K562 (cell line): ENCODE data around the gene ZNF493. TPM values are rescaled to one million over a fixed set of nuclear protein-coding genes. Genes with fewer than 3 reads are reported as not detected.
A peak's percentile ranks its signal among the peaks of the same experiment; 100 is the strongest.

ENCODE experiments used
- ATAC-seq: fragments of 200-7000 bp; cut with Tn5 transposase; 3 replicates; pipeline ENCODE4 v1.9.1; 2020; ENCODE audit warnings: moderate library complexity
- Bru-seq: library from RNA; stranded (reverse); fragments of 400-500 nt; gene quantifications from one replicate; lab custom pipeline; 2021; lab: Mats Ljungman, UMichigan
- BruChase-seq, 2 experiments: library from RNA; stranded (reverse); fragments of 400-500 nt; gene quantifications; one replicate each; lab custom pipeline; 2021; lab: Mats Ljungman, UMichigan
- BruUV-seq: library from RNA; stranded (reverse); fragments of 400-500 nt; replicated peaks from 2 replicates; lab custom pipeline; 2021; lab: Mats Ljungman, UMichigan
- CTCF ChIA-PET: fragments of 300-600 bp; formaldehyde crosslinking; extraction: SDS; loops from one replicate; lab custom pipeline; 2021; ENCODE audit warnings: low intra/inter-chr PET ratio; lab: Yijun Ruan, JAX
- POLR2A ChIA-PET: fragments of 300-600, 350-650 bp; sonication (Branson Sonifier 250); formaldehyde crosslinking; extraction: SDS; loops from one replicate; lab custom pipeline; 2021; ENCODE audit warnings: antibody characterized with exemption, inconsistent platforms; lab: Yijun Ruan, JAX
- DNase-seq, 4 experiments: peaks; one replicate each; pipeline versions ENCODE4 v3.0.0 to v3.0.0-alpha.2; 2011 to 2018; ENCODE audit warnings: low spot score in 3 of 4, mixed read lengths in 3 of 4; ENCODE audit errors: extremely low read depth in 1 of 4
- FAIRE-seq: peaks from 2 replicates; lab custom pipeline; 2011; peaks lifted over from hg19 to GRCh38; lab: Jason Lieb, UNC
- H2AFZ ChIP-seq: 2 replicates; pipeline ENCODE4 v1.6.0; 2011; ENCODE audit warnings: low read depth, low read length, control low read depth, inconsistent platforms
- H3K27ac ChIP-seq: fragments of 200-600 bp; 3 replicates; pipeline ENCODE4 v1.8.0; 2011; ENCODE audit warnings: low read depth, mild to moderate bottlenecking, control low read depth, inconsistent platforms, low read length, moderate library complexity, mixed read lengths; ENCODE audit errors: extremely low read depth
- H3K27me3 ChIP-seq, 2 experiments: fragments of 300-600 bp in 1 of 2; 2 replicates in 1 of 2; 3 replicates in 1 of 2; pipeline versions ENCODE4 v1.6.0 to v1.8.0; 2011; ENCODE audit warnings: inconsistent platforms in 2 of 2, low read length in 2 of 2, mild to moderate bottlenecking in 1 of 2, mixed read lengths in 1 of 2, moderate library complexity in 1 of 2; ENCODE audit not compliant: control insufficient read depth in 2 of 2, insufficient read depth in 2 of 2
- H3K36me3 ChIP-seq: fragments of 300-600 bp; 3 replicates; pipeline ENCODE4 v1.8.0; 2011; ENCODE audit warnings: mild to moderate bottlenecking, low read length, inconsistent platforms; ENCODE audit not compliant: control insufficient read depth, insufficient read depth
- H3K4me1 ChIP-seq, 2 experiments: fragments of 200-600 bp in 1 of 2; replicated peaks in 1 of 2; 2 replicates in 1 of 2; 3 replicates in 1 of 2; pipeline versions ENCODE4 v1.5.1 to v1.8.0; 2011; ENCODE audit warnings: inconsistent platforms in 2 of 2, low read length in 2 of 2, mild to moderate bottlenecking in 1 of 2, mixed read lengths in 1 of 2, moderate library complexity in 1 of 2; ENCODE audit not compliant: control insufficient read depth in 2 of 2, insufficient read depth in 2 of 2
- H3K4me2 ChIP-seq: 2 replicates; pipeline ENCODE4 v1.6.1; 2011; ENCODE audit warnings: low read length, control low read depth, inconsistent platforms, mixed read lengths; ENCODE audit not compliant: insufficient read depth
- H3K4me3 ChIP-seq: fragments of 200-600 bp; sonication (generic), shearing (Covaris generic); 2 replicates; pipeline ENCODE4 v1.5.1; 2016; ENCODE audit warnings: control low read depth, inconsistent platforms
- H3K79me2 ChIP-seq: fragments of 200-600 bp; 3 replicates; pipeline ENCODE4 v1.8.0; 2011; ENCODE audit warnings: low read length, inconsistent platforms; ENCODE audit not compliant: control insufficient read depth, insufficient read depth
- H3K9ac ChIP-seq, 2 experiments: 2 replicates each; pipeline versions ENCODE4 v1.6.0 to v1.6.1; 2011; ENCODE audit warnings: low read depth in 2 of 2, low read length in 2 of 2, control low read depth in 1 of 2, inconsistent platforms in 1 of 2, mild to moderate bottlenecking in 1 of 2, mixed read lengths in 1 of 2; ENCODE audit not compliant: insufficient read depth in 1 of 2
- H3K9me1 ChIP-seq: one replicate; pipeline ENCODE4 v1.6.0; 2011; ENCODE audit warnings: inconsistent platforms, mild to moderate bottlenecking, low read length, moderate library complexity; ENCODE audit not compliant: control insufficient read depth, insufficient read depth
- H3K9me3 ChIP-seq: replicated peaks from 2 replicates; pipeline ENCODE4 v1.5.1; 2011; ENCODE audit warnings: low read depth, low read length, inconsistent platforms; ENCODE audit not compliant: control insufficient read depth, insufficient read depth
- H4K20me1 ChIP-seq: replicated peaks from 2 replicates; pipeline ENCODE4 v1.6.1; 2011; ENCODE audit warnings: low read length, inconsistent platforms, mixed read lengths; ENCODE audit not compliant: control insufficient read depth, insufficient read depth
- CC2D1A ChIP-seq: fragments of 450-650 bp; IDR thresholded peaks from 2 replicates; pipeline ENCODE4 v1.6.1; 2017; ENCODE audit warnings: mild to moderate bottlenecking
- ELF1 ChIP-seq: fragments of 200-800 bp; sonication (Bioruptor generic); IDR thresholded peaks from 2 replicates; pipeline ENCODE4 v1.6.1; 2016; ENCODE audit warnings: missing genetic modification characterization, missing compliant biosample characterization
- EP400 ChIP-seq: fragments of 450-650 bp; IDR thresholded peaks from 2 replicates; pipeline ENCODE4 v1.6.1; 2017; ENCODE audit warnings: antibody characterized with exemption, mild to moderate bottlenecking, moderate library complexity
- GABPA ChIP-seq: fragments of 200-800 bp; sonication (Bioruptor generic); conservative IDR thresholded peaks from 2 replicates; pipeline ENCODE4 v1.6.1; 2016; ENCODE audit warnings: low read depth, missing genetic modification characterization, missing compliant biosample characterization
- KDM2B ChIP-seq: fragments of 250-450 bp; sonication (Bioruptor Pico); IDR thresholded peaks from 2 replicates; pipeline ENCODE4 v1.8.0; 2021; ENCODE audit warnings: mild to moderate bottlenecking, moderate library complexity
- KDM5B ChIP-seq: fragments of 200-600 bp; sonication (generic); IDR thresholded peaks from 2 replicates; pipeline ENCODE4 v1.6.1; 2012; ENCODE audit warnings: low read depth, mild to moderate bottlenecking, moderate library complexity, low read length, control low read depth, inconsistent platforms; ENCODE audit not compliant: insufficient replicate concordance
- NFYB ChIP-seq: IDR thresholded peaks from 2 replicates; pipeline ENCODE4 v1.6.1; 2011; ENCODE audit warnings: mild to moderate bottlenecking, moderate library complexity; ENCODE audit not compliant: insufficient read length; ENCODE audit errors: extremely low read depth
- NR2F6 ChIP-seq: fragments of 450-650 bp; formaldehyde crosslinking; IDR thresholded peaks from 2 replicates; pipeline ENCODE4 v1.4.0; 2020; ENCODE audit warnings: mild to moderate bottlenecking
- PHF20 ChIP-seq: fragments of 450-650 bp; IDR thresholded peaks from 2 replicates; pipeline ENCODE4 v1.6.1; 2018; ENCODE audit not compliant: partially characterized antibody
- PHF8 ChIP-seq: fragments of 200-600 bp; sonication (generic); IDR thresholded peaks from 2 replicates; pipeline ENCODE4 v1.6.1; 2012; ENCODE audit warnings: mixed run types, mild to moderate bottlenecking, inconsistent platforms, low read length, moderate library complexity, borderline replicate concordance
- POLR2B ChIP-seq: fragments of 450-650 bp; IDR thresholded peaks from 2 replicates; pipeline ENCODE4 v1.6.1; 2018; ENCODE audit warnings: low read depth; ENCODE audit not compliant: partially characterized antibody
- SRF ChIP-seq, 2 experiments: fragments of 250-450, 450-650 bp in 1 of 2; sonication (Bioruptor Pico) in 1 of 2; sonication (generic) in 1 of 2; formaldehyde crosslinking; IDR thresholded peaks; 2 replicates each; pipeline versions ENCODE4 v1.5.0 to v1.5.1; 2020 to 2022; ENCODE audit warnings: mild to moderate bottlenecking in 1 of 2, missing genetic modification reagents in 1 of 2
- ZNF12 ChIP-seq: sonication (generic); formaldehyde crosslinking; IDR thresholded peaks from 2 replicates; pipeline ENCODE4 v1.4.0; 2020; ENCODE audit warnings: mild to moderate bottlenecking, missing genetic modification reagents
- WGBS: fragments of 100-300 bp; shearing (Covaris generic); methylation state at CpG from one replicate; pipeline ENCODE4 v1.1.6; 2016; ENCODE audit warnings: low coverage, mixed read lengths; ENCODE audit not compliant: insufficient coverage; ENCODE audit errors: missing lambda C conversion rate; 5-methylcytosine and 5-hydroxymethylcytosine counted together
- in situ Hi-C: fragments of 300-500 bp; cut with MboI; formaldehyde crosslinking; loops from 4 replicates; pipeline ENCODE4 v1.15.0; 2018; ENCODE audit warnings: inconsistent platforms, mixed read lengths
- intact Hi-C: fragments of 100-400 bp; cut with micrococcal nuclease; formaldehyde crosslinking; loops from 2 replicates; pipeline ENCODE4 v1.14.2; 2022
- long read RNA-seq, 3 experiments: library from polyadenylated mRNA in 2 of 3; library from RNA in 1 of 3; unstranded in 2 of 3; stranded (forward) in 1 of 3; transcript quantifications; one replicate each; pipeline ENCODE4 v2.0.0, GENCODE V29; 2019 to 2022
- polyA minus RNA-seq, 3 experiments: library from RNA; depleted of rRNA, polyadenylated mRNA; stranded (reverse); fragments of >200 nt; gene quantifications; 2 replicates each; pipeline ENCODE4 v1.2.3, GENCODE V29; 2011
- polyA plus RNA-seq, 8 experiments: library from polyadenylated mRNA; depleted of rRNA in 4 of 8; stranded (reverse) in 5 of 8; unstranded in 3 of 8; fragments of >200 nt; fragmentation: Nextera tagmentation in 2 of 8; fragmentation: Illumina TruSeq in 1 of 8; extraction: Ambion mirVana in 2 of 8; extraction: Trizol in 1 of 8; gene quantifications; 2 replicates each; pipeline versions ENCODE4 v1.2.1 to v1.2.3, GENCODE V29; 2011 to 2014; ENCODE audit warnings: inconsistent platforms in 1 of 8, missing spikeins in 1 of 8
- total RNA-seq, 7 experiments: library from RNA; depleted of rRNA in 6 of 7; stranded (reverse); fragments of >200 nt in 6 of 7; fragmentation: Illumina TruSeq in 2 of 7; extraction: Trizol in 2 of 7; gene quantifications; 2 replicates each; pipeline versions ENCODE4 v1.2.1 to v1.2.3, GENCODE V29; 2011 to 2021; ENCODE audit warnings: low replicate concordance in 1 of 7
- TF ChIP-seq, protein P1 (sequence below): fragments of 450-650 bp; IDR thresholded peaks from 2 replicates; pipeline ENCODE4 v1.6.1; 2016; ENCODE audit warnings: borderline replicate concordance

ZNF493 gene
- total RNA-seq (2011; cell fraction: chromatin; rRNA removed; ENCODE audit: low replicate concordance), result 80.5 and 126 TPM in 2 replicates
- total RNA-seq (2011; cell fraction: nucleolus; rRNA removed), result 71.0 and 73.8 TPM in 2 replicates
- total RNA-seq (2011; cell fraction: nucleoplasm; rRNA removed), result 120 and 171 TPM in 2 replicates
- total RNA-seq (2014; rRNA removed), result 12.6 and 13.1 TPM in 2 replicates
- total RNA-seq (2014; rRNA removed; fragmentation: Illumina TruSeq; extraction: Trizol), result 18.6 and 19.6 TPM in 2 replicates
- total RNA-seq (2015; rRNA removed; fragmentation: Illumina TruSeq; extraction: Trizol), result 14.6 and 16.1 TPM in 2 replicates
- 11.7 and 12.2 TPM in 2 replicates for total RNA-seq (2021)
- polyA plus RNA-seq (2011; rRNA removed), result 15.3 and 18.2 TPM in 2 replicates
- 3.2 and 7.6 TPM in 2 replicates for polyA plus RNA-seq (2011; cell fraction: cytosol; rRNA removed)
- polyA plus RNA-seq (2011; cell fraction: nucleus; rRNA removed), result 31.7 and 41.1 TPM in 2 replicates
- 4.5 and 12.3 TPM in 2 replicates for polyA plus RNA-seq (2012)
- polyA plus RNA-seq (2014; fragmentation: Illumina TruSeq; extraction: Trizol), result 9.1 and 11.9 TPM in 2 replicates
- 1 to 10 TPM; 5.0 to 5.7 TPM for polyA plus RNA-seq (2014; fragmentation: Nextera tagmentation; extraction: Ambion mirVana)
- polyA plus RNA-seq (2014; rRNA removed), result 9.9 and 10.9 TPM in 2 replicates
- 38.8 and 61.1 TPM in 2 replicates for polyA minus RNA-seq (2011; rRNA and poly(A)+ RNA removed)
- polyA minus RNA-seq (2011; cell fraction: cytosol; rRNA and poly(A)+ RNA removed), result 5.6 and 13.0 TPM in 2 replicates
- polyA minus RNA-seq (2011; cell fraction: nucleus; rRNA and poly(A)+ RNA removed), result 60.0 and 109 TPM in 2 replicates
- Bru-seq, nascent RNA, result percentile 82 among the genes with signal in this experiment
- BruChase-seq, experiment 1, labeled RNA remaining after a 2-hour chase, result percentile 90 among the genes with signal in this experiment
- BruChase-seq, experiment 2, labeled RNA remaining after a 6-hour chase, result percentile 87 among the genes with signal in this experiment
- long read RNA-seq, experiment 1, full-length matches to known transcripts, result 2 of 4 reads
- long read RNA-seq, experiment 1, partial matches to known transcripts, result 0 of 4 reads
- long read RNA-seq, experiment 1, other reads (novel, unspliced or antisense), result 2 of 4 reads
- long read RNA-seq, experiment 2, partial matches to known transcripts, result 0 of 1 reads
- long read RNA-seq, experiment 2, other reads (novel, unspliced or antisense), result 0 of 1 reads
- long read RNA-seq, experiment 3, full-length matches to known transcripts, result 1 of 2 reads
- long read RNA-seq, experiment 3, partial matches to known transcripts, result 1 of 2 reads
- long read RNA-seq, experiment 3, other reads (novel, unspliced or antisense), result 0 of 2 reads

DNA sequence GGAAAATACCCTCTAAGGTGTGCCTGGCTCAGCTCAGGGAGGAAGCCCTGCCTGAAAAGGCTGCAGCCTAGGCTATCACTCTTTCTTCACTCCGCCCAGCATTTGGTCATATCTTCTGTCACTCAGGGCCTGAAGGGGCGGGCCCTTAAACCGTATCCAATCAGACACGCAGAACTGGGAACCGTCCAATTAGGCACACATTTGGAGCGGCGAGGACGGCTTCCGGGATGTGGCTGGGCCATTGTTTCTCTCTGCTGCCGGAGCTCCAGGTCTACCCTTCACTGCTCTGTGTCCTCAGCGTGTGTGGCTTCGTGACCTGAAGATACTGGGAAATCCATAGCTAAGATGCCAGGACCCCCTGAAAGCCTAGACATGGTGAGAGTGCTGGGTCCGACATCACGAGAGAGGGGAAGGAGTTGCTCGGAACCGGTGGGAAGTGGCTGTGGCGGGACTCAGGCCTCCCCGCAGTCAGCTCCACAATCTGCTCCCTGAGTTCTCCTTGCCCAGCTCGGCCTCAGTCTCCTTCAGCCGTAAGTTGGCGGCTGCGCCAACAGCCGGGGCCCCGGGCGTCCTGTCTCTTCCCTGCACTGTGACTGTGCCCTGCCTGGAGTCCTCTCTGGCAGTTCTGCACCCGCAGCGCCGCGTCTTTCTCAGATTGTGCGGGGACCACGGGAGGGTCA, at the start of gene ZNF493:
Gene ZNF493 (plus strand): TSS at position 241 of the 680 bp plus-strand sequence. CDS start 105 bp downstream, at position 346.
- Histone ChIP-seq H3K9me1 (no peaks in the 10 kb centered on the region), H2AFZ (peak within 1 kb of the TSS; percentile 98), H3K79me2 (peaks cover 19% of the 10 kb centered on the region), H3K4me2 (peak within 1 kb of the TSS; percentile 97), H3K27me3 (no peaks in the 10 kb centered on the region), H3K4me3 (peak within 1 kb of the TSS; percentile 77), H4K20me1 (no peaks in the 10 kb centered on the region), H3K36me3 (peaks cover 20% of the 10 kb centered on the region; the same call in 1 of the 3 replicates), H3K9me3 (0 out of 2 replicates have a peak, but pooled peaks cover 2% of the 10 kb centered on the region), H3K4me1 (peaks cover 3% of the 10 kb centered on the region in 2 experiments; a peak in 3 of 5 replicates), H3K27ac (peak within 1 kb of the TSS; percentile 84), H3K9ac (peak within 1 kb of the TSS; percentile 85 to 91)
- intact Hi-C loops (no loop called here), in situ Hi-C loops (no loop called here)
- peak; percentile 92 for FAIRE-seq
- POLR2A ChIA-PET, result interaction anchor here (0.6 to 2.0 kb wide), 6 partner anchors 11 to 109 kb away, joined by 3 to 9 read pairs (median 4); partner anchors contain the start of genes ZNF429 and ZNF708
- no TSS peak for BruUV-seq
- peak; percentile 83 to 96 (median 87) for DNase-seq
- peak; percentile 100 for ATAC-seq
- CTCF ChIA-PET, result no interaction called here
- WGBS, result 1% methylated on average over 27 of the region's 31 CpGs
- TF ChIP-seq KDM5B (peak; percentile 72), PHF20 (peak; percentile 81), NR2F6 (no peak), PHF8 (peak; percentile 82), SRF (CRISPR knock-in tag; IDR thresholded peaks at IDR 0.05) (peak in 1 of 2 experiments; percentile 89; a peak in 2 of 4 replicates), ELF1 (peak; percentile 86), NFYB (peak; percentile 80), GABPA (tag) (peak; percentile 84), KDM2B (CRISPR knock-in tag) (no peak), EP400 (0 out of 2 replicates have a peak, but pooled peaks have one; percentile 22), POLR2B (peak; percentile 82), CC2D1A (0 out of 2 replicates have a peak, but pooled peaks have one; percentile 43), ZNF12 (CRISPR knock-in tag) (peak; percentile 37; the same call in 1 of the 2 replicates)
- TF ChIP-seq, protein P1, sequence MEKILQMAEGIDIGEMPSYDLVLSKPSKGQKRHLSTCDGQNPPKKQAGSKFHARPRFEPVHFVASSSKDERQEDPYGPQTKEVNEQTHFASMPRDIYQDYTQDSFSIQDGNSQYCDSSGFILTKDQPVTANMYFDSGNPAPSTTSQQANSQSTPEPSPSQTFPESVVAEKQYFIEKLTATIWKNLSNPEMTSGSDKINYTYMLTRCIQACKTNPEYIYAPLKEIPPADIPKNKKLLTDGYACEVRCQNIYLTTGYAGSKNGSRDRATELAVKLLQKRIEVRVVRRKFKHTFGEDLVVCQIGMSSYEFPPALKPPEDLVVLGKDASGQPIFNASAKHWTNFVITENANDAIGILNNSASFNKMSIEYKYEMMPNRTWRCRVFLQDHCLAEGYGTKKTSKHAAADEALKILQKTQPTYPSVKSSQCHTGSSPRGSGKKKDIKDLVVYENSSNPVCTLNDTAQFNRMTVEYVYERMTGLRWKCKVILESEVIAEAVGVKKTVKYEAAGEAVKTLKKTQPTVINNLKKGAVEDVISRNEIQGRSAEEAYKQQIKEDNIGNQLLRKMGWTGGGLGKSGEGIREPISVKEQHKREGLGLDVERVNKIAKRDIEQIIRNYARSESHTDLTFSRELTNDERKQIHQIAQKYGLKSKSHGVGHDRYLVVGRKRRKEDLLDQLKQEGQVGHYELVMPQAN, result peak; percentile 50; the same call in 1 of the 2 replicates
